ENCODE measurements around the gene ARMC9.
"Not testable (repeated sequence)": the region's sequence is repeated elsewhere in the genome, so short reads cannot be mapped to it uniquely, and the experiment has no call there.

Gene ARMC9

DNA sequence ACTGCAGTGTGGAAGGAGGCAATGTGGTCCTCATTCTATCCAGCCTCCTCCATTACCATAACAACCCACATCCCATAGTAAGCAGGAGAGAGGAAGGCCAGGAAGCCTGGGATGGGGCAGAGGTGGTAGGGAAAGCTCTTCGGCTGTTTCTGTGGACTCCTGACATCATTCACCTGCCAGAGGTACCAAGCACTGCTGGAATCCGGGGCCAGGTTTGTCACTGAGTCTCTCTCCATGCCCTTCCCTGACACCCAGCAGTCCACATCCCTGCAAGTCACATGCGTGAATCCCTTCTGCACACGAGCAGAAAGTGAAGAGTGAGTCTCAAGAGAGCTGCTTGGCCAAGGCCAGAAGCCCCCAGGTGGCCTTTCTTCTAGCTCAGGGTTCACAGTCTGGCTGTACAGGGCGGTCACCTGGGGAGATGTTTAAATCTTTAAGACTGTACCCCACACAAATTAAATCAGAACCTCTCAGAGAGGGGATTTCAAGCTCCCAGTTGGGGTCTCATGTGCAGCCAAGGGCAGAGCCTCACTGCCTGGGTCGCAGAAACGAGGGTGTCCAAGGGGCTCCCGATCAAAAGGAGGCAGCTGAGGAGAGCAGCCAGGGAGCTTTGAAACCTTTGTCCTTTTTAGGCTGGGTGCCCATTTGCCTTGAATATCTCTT is 94.2 kb downstream of the ARMC9 start:
- no peak for DNase-seq

DNA sequence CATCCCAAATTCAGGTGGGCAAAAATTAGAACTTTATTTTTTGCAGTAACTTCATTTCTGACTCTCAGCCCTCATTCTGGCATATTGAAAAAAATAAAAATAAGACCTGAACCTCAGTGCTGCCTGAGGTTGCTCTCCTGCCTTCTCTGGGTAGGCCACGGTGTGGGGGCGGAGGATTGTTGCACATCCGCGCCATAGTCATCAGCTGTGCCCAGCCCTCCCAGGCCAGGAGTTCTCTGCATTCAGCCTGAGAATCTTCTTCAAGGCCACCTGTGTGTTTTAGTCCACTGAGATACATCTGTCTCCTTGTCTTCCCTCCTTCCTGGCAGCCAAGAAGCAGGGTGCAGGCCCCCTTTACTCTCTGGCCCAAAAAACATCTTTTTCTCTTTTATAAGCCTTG is 94.7 kb downstream of the ARMC9 start:
- no peak for DNase-seq

DNA sequence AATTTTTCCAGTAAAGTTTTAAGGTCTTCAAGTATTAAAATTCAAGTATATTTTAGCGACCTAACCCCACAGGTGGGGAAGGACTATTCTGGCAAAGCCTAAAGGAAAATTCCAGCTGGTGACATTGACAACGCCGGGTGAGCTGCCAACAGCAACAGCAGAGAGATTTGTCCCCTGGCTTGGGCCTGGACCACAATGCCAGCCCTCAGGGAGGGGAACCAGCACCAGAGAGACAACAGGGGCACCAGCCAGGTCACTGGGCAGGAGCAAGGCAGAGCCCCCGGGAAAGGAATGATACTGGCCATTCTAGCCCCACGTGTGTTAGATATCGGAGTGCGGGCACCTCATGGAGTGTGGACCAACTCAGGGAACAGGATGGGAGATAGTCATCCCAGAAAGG is 95.7 kb downstream of the ARMC9 start:
- DNase-seq = no peak

DNA sequence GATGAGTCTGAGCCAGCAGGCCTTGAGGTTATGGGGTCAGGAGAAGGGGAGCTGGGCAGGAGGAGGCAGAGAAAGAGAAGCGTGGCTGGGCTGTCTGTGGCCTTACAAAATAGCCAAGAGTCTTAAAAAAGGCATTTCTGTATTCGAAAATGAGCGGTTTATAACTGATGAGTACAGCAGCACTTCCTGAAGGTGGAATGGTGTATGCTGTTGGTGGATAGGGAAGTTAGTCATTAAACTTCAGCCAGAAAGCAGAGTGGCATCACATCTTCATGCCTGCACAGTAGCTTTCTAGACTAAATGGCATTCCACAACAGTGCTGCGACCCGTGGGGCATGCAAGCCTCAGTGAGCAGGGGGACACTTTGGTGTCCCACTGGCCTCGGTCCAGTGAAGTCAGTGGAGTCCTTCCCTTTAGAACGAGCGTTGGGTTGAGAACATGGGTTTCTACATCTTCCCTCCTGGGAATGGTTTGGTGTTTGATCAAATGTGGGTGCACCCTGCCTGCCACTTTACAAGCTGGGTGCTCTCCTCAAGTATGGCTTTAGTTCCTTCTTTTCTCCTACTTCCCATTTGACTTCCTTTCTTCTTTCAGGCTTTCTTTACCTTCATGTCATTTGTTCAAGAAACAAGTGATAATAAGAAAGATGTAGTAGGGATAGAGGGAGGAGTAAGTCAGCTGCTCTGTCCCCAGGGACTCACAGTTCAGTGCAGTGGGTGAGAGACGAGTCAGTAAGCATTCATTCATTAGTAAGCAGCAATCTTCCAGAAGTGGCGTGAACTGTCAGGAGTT is 96.3 kb downstream of the ARMC9 start:
- DNase-seq = no peak

DNA sequence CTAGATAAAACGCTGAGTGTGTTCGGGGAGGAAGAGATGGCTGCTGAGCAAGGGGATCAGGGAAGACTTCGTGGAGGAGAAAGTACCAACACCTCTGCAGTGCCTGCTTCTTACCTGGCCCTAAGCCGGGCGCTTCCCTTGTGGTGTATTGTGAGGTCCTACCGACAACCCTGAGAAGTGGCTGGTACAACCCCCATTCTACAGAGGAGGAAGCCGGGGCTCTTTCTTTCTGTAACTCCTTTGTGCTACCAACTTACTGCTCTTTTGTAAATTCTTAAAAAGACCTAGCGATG is 96.9 kb downstream of the ARMC9 start:
- DNase-seq = no peak

DNA sequence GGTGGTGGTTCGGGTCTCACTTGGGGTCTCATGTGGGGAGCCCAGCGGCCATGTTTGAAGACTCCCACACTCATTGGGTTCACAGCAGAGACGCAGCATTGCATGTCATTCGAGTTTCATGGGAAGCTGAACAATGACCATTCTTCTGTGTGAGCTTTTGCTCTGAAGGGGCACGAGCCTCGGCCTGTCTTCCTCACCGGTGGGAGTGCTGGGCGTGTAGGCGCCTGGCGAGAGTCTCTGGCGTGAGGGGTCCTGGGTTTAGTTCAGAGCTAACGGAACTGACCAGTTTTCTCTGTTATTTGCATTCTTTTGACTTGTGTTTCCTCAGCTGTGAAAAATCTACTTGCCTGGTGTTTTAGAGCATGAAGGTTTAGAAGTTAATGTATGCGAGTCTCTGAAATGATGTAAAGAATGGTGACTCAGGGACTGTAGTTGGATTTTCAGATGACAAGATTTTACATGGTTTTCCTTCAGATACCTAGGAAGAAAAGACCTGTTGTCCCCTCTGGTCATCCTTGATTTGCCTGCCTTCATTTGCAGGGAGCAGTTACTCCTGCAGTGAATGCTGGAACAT is 98.1 kb downstream of the ARMC9 start:
- DNase-seq = no peak

DNA sequence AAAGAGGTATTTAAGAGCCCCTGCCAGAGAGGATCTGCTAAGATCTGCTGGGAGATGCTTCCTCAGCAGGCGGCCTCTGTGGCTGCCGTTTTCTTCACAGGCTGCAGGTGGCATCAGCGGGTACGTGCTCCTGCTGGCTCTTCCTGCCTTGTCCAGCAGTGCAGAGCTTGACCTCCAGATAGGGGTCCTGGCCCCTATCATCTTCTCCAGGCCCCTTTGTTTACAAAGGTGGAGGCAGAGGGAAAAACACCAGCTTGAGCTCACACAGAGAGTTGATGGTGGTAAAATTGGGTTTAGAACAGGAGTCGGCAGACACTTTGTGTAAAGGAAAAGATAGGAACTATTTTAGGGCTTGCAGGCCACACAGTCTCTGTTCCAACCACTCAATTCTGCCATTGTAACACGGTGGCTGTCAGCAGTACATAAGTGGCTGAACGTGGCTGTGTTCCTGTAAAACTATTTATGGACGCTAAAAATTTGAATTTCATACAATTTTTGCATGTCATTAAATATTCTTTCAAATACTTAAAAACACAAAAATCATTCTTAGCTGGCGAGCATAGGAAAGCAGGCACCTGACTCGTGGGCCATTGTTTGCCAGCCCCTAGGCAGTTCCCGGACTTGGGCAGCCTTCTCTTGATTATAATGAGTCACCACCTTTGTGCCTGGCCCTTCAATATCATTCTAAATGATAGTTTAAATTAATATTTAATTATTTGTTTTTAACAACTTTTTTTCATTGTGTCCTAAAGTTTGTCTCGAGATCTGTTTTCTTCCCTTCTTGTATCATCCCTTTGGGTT is 98.9 kb downstream of the ARMC9 start:
- DNase-seq = no peak

DNA sequence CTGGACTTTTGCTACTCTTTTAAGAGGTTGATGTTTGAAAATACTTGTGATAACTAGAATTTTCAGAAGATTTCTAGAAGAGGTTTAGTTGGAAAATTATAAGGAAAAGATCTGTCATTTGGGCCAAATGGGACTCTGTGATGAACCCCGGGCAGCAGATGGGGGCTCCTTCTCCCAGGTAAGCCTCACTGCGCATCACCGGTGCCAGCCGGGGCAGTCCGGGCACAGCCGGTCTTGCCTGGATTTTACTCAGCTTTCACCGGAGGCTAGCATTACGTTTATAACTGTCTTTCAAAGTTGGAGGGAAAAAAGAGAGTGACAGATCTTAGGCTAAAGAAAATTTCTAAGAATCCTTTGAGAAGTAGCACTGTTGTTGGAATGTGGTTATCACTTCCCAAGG is 99.7 kb downstream of the ARMC9 start:
- no peak for DNase-seq

DNA sequence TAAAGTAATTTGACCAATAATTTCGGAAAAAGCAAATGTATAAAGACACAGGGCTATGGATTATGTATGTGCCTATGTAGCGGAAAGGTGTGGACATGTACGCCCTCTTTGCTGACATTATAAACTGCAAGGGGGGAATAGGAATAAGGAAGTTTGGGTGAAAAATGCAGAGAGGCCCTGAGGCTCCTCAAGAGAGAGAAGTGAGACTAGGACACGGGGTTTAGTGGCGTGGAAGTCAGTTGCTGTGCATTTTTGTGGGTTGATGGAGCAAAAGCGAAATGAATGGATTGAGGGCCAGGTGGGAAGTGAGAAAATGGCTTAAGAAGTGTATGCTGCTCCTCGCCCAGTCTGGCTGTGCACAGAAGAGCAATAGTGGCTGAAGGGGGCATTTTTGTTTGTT is 100.8 kb downstream of the ARMC9 start:
- no peak for DNase-seq

DNA sequence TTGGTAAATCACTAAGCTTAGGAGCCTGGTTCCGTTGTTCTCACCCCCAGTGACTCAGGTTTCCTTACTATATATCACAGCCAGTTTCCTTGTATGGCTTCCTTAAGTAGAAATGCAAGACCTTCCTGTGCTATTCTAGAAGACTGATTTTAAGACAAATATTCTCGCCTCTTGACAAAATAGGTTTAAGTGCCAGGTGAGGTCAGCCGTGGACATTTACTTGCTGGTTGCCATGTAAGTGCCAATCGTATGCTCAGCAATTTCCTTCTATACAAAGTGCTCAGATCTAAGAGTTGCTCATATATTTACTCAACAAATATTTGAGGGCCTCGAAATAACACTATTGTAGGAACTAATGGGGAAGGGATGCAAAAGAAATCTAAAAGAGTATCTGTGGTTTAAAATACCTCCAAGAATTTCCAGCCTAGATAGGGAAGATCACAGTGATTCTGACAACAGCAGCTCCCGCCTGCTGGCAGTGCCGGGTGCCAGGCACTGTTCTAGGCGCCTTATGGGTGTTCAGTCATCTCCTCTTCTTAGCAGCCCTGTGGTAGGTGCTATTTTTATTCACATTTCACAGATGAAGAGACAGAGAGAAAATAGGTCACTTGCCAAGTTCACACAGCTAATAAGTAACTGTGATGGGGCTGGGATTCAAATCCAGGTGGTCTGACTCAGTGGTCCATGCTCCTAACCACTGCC is 101.7 kb downstream of the ARMC9 start:
- DNase-seq = no peak

DNA sequence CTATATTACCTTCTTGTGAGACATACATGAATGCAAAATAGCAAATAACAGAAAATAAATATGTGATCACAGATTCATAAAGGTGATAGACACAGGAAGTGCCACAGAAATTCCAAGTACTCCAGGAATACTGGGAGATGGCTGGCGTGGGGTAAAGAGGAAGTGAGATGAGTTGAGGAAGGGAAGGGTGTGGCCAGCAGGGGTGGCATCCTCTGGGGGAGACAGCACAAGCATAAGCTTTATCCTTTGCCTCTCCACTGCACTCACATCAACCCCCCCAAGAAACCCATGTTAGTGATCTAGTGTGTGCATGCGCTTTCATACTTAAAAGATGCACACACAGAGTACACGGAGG is 102.3 kb downstream of the ARMC9 start:
- no peak for DNase-seq

DNA sequence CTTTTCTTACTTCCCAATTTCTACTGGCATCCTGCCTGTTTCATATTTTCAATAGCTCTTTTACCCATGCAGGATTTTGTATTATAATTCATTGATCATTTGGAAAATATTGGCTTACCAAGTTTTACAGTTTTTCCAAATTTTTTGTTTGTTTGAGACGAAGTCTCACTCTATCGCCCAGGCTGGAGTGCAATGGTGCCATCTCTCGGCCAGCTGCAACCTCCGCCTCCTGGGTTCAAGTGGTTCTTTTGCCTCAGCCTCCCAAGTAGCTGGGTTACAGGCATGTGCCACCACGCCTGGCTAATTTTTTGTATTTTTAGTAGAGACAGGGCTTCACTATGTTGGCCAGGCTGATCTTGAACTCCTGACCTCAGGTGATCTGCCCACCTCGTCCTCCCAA is 105.8 kb downstream of the ARMC9 start:
- DNase-seq = not testable (repeated sequence)

DNA sequence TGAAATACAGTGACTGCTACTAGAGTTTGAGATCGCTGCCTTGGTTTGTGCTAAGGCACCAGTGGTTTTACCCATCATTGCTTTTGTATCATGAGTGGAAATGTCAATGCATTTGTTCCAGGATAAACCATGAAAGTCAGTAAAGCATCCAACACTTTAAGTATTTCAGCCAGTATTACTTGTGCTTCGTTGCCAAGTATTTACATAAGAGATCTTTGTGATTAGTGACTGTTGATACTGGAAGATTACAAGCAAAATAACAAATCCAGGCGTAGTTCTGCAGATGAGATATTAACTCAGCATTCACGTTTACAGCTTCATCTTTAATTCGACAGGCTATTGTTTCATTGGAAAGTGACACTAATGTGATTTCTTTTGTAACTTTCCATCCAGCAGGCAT is 106.8 kb downstream of the ARMC9 start:
- DNase-seq = no peak

DNA sequence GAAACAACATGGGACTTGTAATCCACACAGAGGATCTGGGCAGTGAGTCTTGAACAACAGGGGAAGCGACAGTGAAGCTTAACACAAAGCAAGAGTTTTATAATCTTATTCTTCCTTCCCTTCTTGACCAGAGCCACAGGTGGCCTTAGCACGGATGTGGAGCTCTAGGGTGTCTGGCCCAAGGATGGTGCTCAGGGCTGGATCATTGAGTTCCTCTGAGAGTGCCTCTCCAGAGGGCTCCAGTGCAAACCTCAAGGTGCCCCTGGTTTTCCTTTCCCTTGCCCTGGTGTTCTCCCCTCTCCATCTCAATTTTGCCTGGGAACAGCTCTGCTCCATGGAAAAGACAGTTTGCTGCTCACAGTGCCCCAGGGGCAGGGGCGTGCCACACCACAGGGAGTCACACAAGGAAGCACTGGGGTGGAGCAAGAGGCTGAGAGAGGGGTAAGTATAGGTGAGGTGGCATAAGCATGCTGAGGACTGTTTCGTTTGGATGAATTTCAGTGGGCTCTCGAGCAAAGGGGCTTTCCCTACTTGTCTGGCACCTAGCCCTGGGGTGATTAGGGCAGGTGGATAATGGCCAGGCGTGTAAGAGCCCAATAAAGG is 108.5 kb downstream of the ARMC9 start:
- no peak for DNase-seq

DNA sequence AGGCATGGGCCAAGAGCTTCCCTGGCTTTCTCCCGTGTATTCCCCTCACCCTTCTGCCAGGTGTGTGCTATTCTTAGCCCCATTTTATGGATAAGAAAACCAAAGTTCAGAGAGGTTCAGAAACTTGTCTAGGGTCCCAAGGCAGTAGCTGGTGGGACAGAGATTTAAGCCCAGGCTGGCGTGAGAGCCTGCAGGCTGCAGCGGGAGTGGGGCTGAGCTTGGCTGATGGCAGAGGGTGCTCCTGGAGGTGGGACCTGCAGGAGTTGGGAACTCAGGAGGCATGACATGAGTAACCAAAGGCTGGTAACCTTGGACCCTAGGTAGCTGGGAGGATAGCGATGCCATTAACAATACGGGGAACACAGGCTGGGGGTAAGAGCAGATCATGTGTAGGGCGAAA is 109.8 kb downstream of the ARMC9 start:
- DNase-seq = no peak

DNA sequence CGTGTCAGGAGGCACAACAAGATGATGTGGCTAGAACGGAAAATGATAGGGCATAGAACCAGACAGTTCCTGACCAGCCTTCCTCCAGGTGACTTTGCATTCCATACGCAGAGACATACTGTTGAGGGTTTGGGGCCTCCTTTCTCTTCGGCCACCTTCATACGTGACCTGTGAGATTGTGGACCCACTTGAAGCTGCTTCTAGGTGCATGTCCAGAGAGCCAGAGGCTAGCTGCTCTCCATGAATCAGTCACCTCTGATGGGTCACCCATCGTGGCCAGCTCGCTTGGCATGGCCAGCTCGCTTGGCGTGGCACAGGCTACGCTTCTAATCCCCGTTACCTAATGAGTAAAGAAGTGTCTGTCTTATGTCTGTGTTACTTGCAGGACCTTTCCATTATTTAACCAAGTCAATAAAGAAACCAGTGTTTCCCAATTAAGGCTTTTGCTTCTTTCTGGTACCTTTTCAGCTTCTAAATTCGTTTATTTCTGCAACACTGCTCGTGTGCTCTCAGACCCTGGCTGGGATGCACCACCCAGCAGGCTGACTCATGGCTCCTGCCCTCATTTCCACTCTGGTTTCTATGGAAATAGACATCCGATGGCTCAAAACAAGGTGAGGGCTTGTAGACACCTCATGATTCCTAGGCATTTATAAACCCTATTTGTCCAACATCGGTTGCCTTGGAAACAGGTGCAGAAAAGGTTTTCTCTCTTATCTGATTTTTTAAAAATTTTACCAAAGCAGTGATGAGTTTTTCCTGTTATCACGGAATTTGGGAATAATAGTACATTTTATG is 110.4 kb downstream of the ARMC9 start:
- DNase-seq = no peak

DNA sequence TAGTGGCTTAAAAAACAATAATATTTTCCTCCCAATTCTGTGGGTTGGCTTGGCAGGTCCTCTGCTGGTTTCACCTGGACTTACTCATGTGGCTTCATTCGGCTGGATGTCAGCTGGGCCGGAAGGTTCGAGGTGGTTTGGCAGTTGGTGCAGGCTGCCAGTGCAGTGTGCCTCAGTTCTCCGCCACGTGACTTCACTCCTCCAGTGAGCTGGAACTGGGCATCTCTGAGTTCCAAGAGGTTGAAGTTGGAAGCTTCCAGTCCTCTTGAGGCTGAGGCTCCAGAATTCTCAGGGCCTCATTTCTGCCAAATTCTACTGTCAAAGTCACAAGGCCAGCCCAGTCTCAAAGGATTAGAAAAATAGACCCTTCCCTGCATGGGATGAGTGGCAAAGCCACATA is 113.6 kb downstream of the ARMC9 start:
- DNase-seq = no peak

DNA sequence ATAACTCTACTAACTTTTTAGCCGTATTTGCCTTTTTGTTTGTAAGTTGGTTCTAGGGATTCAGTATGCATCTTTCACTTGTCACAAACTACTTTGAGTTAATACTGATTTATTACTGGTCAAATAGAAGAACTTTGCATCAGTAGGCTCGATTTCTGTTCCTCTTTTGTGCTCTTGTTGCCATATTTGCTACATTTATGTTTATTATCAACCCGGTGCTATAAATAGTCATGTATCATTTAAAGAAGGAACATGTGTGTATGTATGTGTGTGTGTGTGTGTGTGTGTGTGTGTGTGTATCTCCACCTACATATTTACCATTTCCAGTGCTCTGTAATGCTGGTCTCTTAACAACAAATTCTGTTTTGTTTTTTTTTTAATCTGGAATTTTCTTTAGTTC is 117.5 kb downstream of the ARMC9 start:
- DNase-seq = no peak

DNA sequence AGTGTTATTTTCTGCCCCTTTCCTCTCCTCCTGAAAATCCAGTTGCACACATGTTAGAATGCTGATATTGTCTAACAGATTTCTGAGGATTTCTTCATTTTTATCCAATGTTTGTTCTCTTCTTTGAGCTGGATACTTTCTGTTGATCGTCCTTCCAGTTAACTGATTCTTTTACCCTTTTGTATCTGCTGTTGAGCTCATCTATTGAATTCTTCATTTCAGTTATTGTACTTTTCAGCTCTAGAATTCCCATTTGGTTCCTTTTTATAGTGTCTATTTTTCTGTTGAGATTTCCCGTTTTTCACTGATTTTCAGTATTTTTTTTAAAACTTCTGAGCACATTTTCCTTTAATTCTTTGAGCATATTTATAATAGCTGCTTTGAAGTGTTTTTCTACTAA is 119.1 kb downstream of the ARMC9 start:
- DNase-seq = no peak

DNA sequence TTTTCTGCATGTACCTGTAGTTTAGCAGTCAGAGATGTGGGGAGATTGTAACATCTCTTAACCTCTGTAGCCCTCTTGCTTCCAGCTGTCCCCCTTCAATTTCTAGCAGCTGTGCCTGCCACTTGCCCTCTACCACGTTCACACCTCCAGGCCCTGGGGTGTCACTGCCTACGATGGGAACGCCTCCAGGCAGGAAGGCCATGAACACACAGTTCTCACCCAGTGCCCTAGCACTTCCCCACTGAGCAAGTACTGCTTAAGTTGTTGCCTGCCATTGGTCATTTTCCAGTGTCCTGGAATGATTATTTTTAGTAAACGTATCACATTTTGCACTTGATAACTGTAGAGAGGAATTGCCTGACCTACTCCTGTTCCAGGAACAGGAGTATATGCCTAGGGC is 120.0 kb downstream of the ARMC9 start:
- no peak for DNase-seq

DNA sequence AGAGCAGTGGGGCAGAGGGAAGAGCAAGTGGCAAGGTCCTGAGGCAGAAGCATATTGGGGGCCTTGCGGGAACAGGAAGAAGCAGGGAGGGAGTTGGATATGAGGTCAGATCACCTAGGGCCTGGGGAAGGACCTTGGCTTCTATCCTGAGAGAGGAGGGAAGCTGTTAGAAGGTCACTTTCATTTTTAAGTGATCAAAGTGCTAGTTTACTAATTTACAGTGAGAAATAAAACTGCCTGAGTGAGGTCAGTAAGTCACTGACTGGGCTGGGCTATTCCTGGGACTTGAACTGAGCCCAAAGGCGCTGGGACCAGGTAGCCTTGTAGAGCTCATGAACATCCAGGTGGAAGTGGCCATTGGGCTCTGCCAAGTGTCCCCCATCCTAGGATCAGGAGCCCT is 120.5 kb downstream of the ARMC9 start:
- DNase-seq = no peak

DNA sequence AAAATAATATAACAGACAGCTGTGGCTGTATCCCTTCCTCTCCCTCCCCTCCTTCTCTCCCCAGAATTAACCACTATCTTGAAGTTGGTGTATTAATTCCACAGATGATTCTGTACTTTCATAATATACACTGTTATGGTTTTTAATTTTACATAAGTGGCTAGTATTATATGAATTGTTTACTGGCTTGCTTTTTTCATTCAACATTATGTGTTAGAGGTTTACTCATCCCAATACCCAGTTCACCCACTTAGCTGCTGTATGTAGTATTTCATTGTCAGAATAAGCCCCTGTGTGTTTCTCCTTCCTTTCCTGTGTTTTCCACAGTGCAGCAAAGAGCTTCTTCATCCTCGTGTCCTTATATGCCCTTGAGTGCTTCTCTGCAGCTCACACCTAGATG is 121.4 kb downstream of the ARMC9 start:
- DNase-seq = no peak
